GM23338 (cell line): Measurements from ENCODE around the gene MED28. TPM values are rescaled to one million over a fixed set of nuclear protein-coding genes. Genes with fewer than 3 reads are reported as not detected.

Experiments used
- ATAC-seq: fragments of 200-7000 bp; cut with Tn5 transposase; 3 replicates; pipeline ENCODE4 v1.9.1; 2020
- DNase-seq: peaks from one replicate; pipeline ENCODE4 v3.0.0-alpha.2; 2015; ENCODE audit warnings: low spot score
- H2AFZ ChIP-seq: fragments of 200-600 bp; sonication (generic); 2 replicates; pipeline ENCODE4 v1.8.0; 2016; ENCODE audit warnings: antibody characterized with exemption, mild to moderate bottlenecking, moderate library complexity
- H3F3A ChIP-seq: fragments of 200-600 bp; sonication (generic); replicated peaks from 2 replicates; pipeline ENCODE4 v1.8.0; 2017; ENCODE audit warnings: antibody characterized with exemption, mixed run types, low read depth
- H3K27ac ChIP-seq: fragments of 200-600 bp; sonication (generic); 2 replicates; pipeline ENCODE4 v1.6.1; 2016; ENCODE audit warnings: low read depth
- H3K27me3 ChIP-seq: fragments of 200-600 bp; sonication (generic); 2 replicates; pipeline ENCODE4 v1.8.0; 2016; ENCODE audit warnings: mild to moderate bottlenecking, mixed run types, moderate library complexity; ENCODE audit not compliant: insufficient read depth
- H3K36me3 ChIP-seq: fragments of 200-600 bp; sonication (generic); 2 replicates; pipeline ENCODE4 v1.8.0; 2016; ENCODE audit warnings: mild to moderate bottlenecking; ENCODE audit not compliant: insufficient read depth
- H3K4me1 ChIP-seq: fragments of 200-600 bp; sonication (generic); 2 replicates; pipeline ENCODE4 v1.8.0; 2016; ENCODE audit warnings: mild to moderate bottlenecking, moderate library complexity; ENCODE audit not compliant: insufficient read depth
- H3K4me2 ChIP-seq: fragments of 200-600 bp; sonication (generic); 2 replicates; pipeline ENCODE4 v1.7.1; 2017; ENCODE audit warnings: mixed run types
- H3K4me3 ChIP-seq: fragments of 200-600 bp; sonication (generic); 2 replicates; pipeline ENCODE4 v1.6.1; 2016; ENCODE audit warnings: mixed run types
- H3K79me2 ChIP-seq: fragments of 200-600 bp; sonication (generic); replicated peaks from 2 replicates; pipeline ENCODE4 v1.8.0; 2017; ENCODE audit warnings: mild to moderate bottlenecking; ENCODE audit not compliant: insufficient read depth
- H3K9me2 ChIP-seq: fragments of 200-600 bp; sonication (generic); 2 replicates; pipeline ENCODE4 v1.8.0; 2017; ENCODE audit not compliant: insufficient read depth
- H4K20me1 ChIP-seq: fragments of 200-600 bp; sonication (generic); replicated peaks from 2 replicates; pipeline ENCODE4 v1.8.0; 2017; ENCODE audit warnings: mild to moderate bottlenecking; ENCODE audit not compliant: insufficient read depth
- H3K27ac Mint-ChIP-seq: 2 replicates; pipeline ENCODE4 v1.8.0; 2020; ENCODE audit warnings: inconsistent platforms, mild to moderate bottlenecking, moderate library complexity, mixed read lengths
- H3K27me3 Mint-ChIP-seq: 3 replicates; pipeline ENCODE4 v1.8.0; 2022; ENCODE audit warnings: low read depth, mild to moderate bottlenecking, moderate library complexity, mixed read lengths, inconsistent platforms; ENCODE audit not compliant: insufficient read depth, poor library complexity
- H3K36me3 Mint-ChIP-seq: 3 replicates; pipeline ENCODE4 v1.8.0; 2021; ENCODE audit warnings: low read depth, mild to moderate bottlenecking, inconsistent platforms, moderate library complexity, mixed read lengths
- H3K4me1 Mint-ChIP-seq: 3 replicates; pipeline ENCODE4 v1.8.0; 2020; ENCODE audit warnings: mild to moderate bottlenecking, inconsistent platforms, mixed read lengths
- H3K4me3 Mint-ChIP-seq: 3 replicates; pipeline ENCODE4 v1.8.0; 2021; ENCODE audit warnings: moderate library complexity, mild to moderate bottlenecking, inconsistent platforms, mixed read lengths
- H3K9me3 Mint-ChIP-seq: 3 replicates; pipeline ENCODE4 v1.8.0; 2020; ENCODE audit warnings: moderate library complexity, mild to moderate bottlenecking, inconsistent platforms, mixed read lengths
- CREB1 ChIP-seq: fragments of 250-450 bp; sonication (Bioruptor Pico); IDR thresholded peaks from 2 replicates; pipeline ENCODE4 v1.5.0; 2020; ENCODE audit warnings: low read depth, mild to moderate bottlenecking, moderate library complexity
- EZH2 ChIP-seq: fragments of 200-600 bp; sonication (generic); IDR thresholded peaks from one replicate; pipeline ENCODE4 v1.8.0; 2017; ENCODE audit warnings: antibody characterized with exemption, mild to moderate bottlenecking, low read depth; ENCODE audit not compliant: unreplicated experiment
- EZH2phosphoT487 ChIP-seq: fragments of 200-600 bp; sonication (generic); IDR thresholded peaks from one replicate; pipeline ENCODE4 v1.8.1; 2018; ENCODE audit warnings: antibody characterized with exemption; ENCODE audit not compliant: unreplicated experiment
- JUNB ChIP-seq: IDR thresholded peaks from one replicate; pipeline ENCODE4 v1.6.1; 2016; ENCODE audit warnings: antibody characterized with exemption; ENCODE audit not compliant: unreplicated experiment
- NANOG ChIP-seq: IDR thresholded peaks from 2 replicates; pipeline ENCODE4 v1.6.1; 2016; ENCODE audit warnings: antibody characterized with exemption, borderline replicate concordance
- POLR2AphosphoS5 ChIP-seq: IDR thresholded peaks from 2 replicates; pipeline ENCODE4 v1.6.1; 2016; ENCODE audit warnings: antibody characterized with exemption, low read depth
- STAT1 ChIP-seq: IDR thresholded peaks from one replicate; pipeline ENCODE4 v1.6.1; 2016; ENCODE audit warnings: antibody characterized with exemption; ENCODE audit not compliant: unreplicated experiment
- ZNF114 ChIP-seq: fragments of 250-450 bp; sonication (Bioruptor Pico); IDR thresholded peaks from 2 replicates; pipeline ENCODE4 v1.5.0; 2020; ENCODE audit warnings: mild to moderate bottlenecking, moderate library complexity
- ZNF331 ChIP-seq: fragments of 250-450 bp; sonication (Bioruptor Pico); IDR thresholded peaks from 2 replicates; pipeline ENCODE4 v1.5.0; 2020; ENCODE audit warnings: low read depth, mild to moderate bottlenecking, moderate library complexity
- polyA plus RNA-seq: library from polyadenylated mRNA; unstranded; fragments of >200 nt; fragmentation: Nextera tagmentation; extraction: Ambion mirVana; gene quantifications from 2 replicates; pipeline ENCODE4 v1.2.1, GENCODE V29; 2016
- total RNA-seq: library from RNA; depleted of rRNA; stranded (reverse); fragments of >200 nt; shearing (Covaris generic); gene quantifications from 2 replicates; pipeline ENCODE4 v1.2.3, GENCODE V29; 2014
- TF ChIP-seq, protein P1 (sequence below), 2 experiments: fragments of 200-600 bp in 1 of 2; sonication (generic) in 1 of 2; conservative IDR thresholded peaks; 2 replicates each; pipeline versions ENCODE4 v1.5.1 to v1.6.1; 2016 to 2017; ENCODE audit warnings: antibody characterized with exemption in 2 of 2, low read depth in 2 of 2, mild to moderate bottlenecking in 2 of 2, moderate library complexity in 1 of 2
- TF ChIP-seq, protein P2 (sequence below): IDR thresholded peaks from 2 replicates; pipeline ENCODE4 v1.6.1; 2016; ENCODE audit warnings: antibody characterized with exemption
- TF ChIP-seq, protein P3 (sequence below): IDR thresholded peaks from one replicate; pipeline ENCODE4 v1.6.1; 2018; ENCODE audit warnings: antibody characterized with exemption; ENCODE audit not compliant: unreplicated experiment
- TF ChIP-seq, protein P4 (sequence below): fragments of 250-450 bp; sonication (Bioruptor Pico); IDR thresholded peaks from 2 replicates; pipeline ENCODE4 v1.5.0; 2020; ENCODE audit warnings: mild to moderate bottlenecking, moderate library complexity

The MED28 gene
- total and polyA plus RNA-seq, 2 experiments from 2014 or later: 24.0 to 60.9 TPM

DNA sequence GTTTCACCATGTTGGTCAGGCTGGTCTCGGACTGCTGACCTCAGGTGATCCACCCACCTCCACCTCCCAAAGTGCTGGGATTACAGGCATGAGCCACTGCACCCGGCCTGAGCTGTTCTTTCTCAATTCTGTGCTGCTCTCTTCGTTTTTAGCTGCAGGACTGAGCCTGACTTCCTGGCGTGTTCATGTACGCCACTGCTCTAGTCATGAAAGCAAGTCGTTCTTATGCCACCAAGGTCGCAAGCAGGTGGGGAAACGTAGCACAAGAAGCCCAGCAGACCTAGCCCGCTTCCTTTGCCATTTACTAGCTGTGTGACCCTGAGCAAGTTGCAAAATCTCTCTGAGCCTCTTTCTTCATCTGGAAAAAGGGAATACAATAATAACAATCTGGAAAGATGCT lies 43.4 kb downstream of the MED28 start:
- Histone ChIP-seq H3K4me1 (no peaks in the 10 kb centered on the region), H3K27ac (no peak overlapping the region), H3K36me3 (no peaks in the 10 kb centered on the region), H2AFZ (no peak overlapping the region), H3K9me2 (no peaks in the 10 kb centered on the region), H3K4me2 (no peak overlapping the region), H3K27me3 (no peaks in the 10 kb centered on the region), H3K4me3 (no peak overlapping the region), H4K20me1 (no peaks in the 10 kb centered on the region), H3K79me2 (no peaks in the 10 kb centered on the region), H3F3A (no peaks in the 10 kb centered on the region)
- Mint-ChIP-seq H3K9me3 (no peaks in the 10 kb centered on the region), H3K4me3 (no peak overlapping the region), H3K4me1 (no peaks in the 10 kb centered on the region), H3K27ac (no peak overlapping the region), H3K27me3 (peaks cover 9% of the 10 kb centered on the region), H3K36me3 (no peaks in the 10 kb centered on the region)
- no peak for DNase-seq
- TF ChIP-seq NANOG: no peak
- no peak for TF ChIP-seq POLR2AphosphoS5
- TF ChIP-seq JUNB: no peak
- TF ChIP-seq, protein P1, sequence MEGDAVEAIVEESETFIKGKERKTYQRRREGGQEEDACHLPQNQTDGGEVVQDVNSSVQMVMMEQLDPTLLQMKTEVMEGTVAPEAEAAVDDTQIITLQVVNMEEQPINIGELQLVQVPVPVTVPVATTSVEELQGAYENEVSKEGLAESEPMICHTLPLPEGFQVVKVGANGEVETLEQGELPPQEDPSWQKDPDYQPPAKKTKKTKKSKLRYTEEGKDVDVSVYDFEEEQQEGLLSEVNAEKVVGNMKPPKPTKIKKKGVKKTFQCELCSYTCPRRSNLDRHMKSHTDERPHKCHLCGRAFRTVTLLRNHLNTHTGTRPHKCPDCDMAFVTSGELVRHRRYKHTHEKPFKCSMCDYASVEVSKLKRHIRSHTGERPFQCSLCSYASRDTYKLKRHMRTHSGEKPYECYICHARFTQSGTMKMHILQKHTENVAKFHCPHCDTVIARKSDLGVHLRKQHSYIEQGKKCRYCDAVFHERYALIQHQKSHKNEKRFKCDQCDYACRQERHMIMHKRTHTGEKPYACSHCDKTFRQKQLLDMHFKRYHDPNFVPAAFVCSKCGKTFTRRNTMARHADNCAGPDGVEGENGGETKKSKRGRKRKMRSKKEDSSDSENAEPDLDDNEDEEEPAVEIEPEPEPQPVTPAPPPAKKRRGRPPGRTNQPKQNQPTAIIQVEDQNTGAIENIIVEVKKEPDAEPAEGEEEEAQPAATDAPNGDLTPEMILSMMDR (conservative IDR thresholded peaks at IDR 0.05; ENCODE audit: low read depth in 2 of 2): no peak
- TF ChIP-seq, protein P2, sequence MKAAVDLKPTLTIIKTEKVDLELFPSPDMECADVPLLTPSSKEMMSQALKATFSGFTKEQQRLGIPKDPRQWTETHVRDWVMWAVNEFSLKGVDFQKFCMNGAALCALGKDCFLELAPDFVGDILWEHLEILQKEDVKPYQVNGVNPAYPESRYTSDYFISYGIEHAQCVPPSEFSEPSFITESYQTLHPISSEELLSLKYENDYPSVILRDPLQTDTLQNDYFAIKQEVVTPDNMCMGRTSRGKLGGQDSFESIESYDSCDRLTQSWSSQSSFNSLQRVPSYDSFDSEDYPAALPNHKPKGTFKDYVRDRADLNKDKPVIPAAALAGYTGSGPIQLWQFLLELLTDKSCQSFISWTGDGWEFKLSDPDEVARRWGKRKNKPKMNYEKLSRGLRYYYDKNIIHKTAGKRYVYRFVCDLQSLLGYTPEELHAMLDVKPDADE: no peak
- TF ChIP-seq, protein P3, sequence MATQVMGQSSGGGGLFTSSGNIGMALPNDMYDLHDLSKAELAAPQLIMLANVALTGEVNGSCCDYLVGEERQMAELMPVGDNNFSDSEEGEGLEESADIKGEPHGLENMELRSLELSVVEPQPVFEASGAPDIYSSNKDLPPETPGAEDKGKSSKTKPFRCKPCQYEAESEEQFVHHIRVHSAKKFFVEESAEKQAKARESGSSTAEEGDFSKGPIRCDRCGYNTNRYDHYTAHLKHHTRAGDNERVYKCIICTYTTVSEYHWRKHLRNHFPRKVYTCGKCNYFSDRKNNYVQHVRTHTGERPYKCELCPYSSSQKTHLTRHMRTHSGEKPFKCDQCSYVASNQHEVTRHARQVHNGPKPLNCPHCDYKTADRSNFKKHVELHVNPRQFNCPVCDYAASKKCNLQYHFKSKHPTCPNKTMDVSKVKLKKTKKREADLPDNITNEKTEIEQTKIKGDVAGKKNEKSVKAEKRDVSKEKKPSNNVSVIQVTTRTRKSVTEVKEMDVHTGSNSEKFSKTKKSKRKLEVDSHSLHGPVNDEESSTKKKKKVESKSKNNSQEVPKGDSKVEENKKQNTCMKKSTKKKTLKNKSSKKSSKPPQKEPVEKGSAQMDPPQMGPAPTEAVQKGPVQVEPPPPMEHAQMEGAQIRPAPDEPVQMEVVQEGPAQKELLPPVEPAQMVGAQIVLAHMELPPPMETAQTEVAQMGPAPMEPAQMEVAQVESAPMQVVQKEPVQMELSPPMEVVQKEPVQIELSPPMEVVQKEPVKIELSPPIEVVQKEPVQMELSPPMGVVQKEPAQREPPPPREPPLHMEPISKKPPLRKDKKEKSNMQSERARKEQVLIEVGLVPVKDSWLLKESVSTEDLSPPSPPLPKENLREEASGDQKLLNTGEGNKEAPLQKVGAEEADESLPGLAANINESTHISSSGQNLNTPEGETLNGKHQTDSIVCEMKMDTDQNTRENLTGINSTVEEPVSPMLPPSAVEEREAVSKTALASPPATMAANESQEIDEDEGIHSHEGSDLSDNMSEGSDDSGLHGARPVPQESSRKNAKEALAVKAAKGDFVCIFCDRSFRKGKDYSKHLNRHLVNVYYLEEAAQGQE: no peak
- TF ChIP-seq ZNF331 (CRISPR knock-in tag): no peak
- TF ChIP-seq EZH2: no peak
- TF ChIP-seq, protein P4, sequence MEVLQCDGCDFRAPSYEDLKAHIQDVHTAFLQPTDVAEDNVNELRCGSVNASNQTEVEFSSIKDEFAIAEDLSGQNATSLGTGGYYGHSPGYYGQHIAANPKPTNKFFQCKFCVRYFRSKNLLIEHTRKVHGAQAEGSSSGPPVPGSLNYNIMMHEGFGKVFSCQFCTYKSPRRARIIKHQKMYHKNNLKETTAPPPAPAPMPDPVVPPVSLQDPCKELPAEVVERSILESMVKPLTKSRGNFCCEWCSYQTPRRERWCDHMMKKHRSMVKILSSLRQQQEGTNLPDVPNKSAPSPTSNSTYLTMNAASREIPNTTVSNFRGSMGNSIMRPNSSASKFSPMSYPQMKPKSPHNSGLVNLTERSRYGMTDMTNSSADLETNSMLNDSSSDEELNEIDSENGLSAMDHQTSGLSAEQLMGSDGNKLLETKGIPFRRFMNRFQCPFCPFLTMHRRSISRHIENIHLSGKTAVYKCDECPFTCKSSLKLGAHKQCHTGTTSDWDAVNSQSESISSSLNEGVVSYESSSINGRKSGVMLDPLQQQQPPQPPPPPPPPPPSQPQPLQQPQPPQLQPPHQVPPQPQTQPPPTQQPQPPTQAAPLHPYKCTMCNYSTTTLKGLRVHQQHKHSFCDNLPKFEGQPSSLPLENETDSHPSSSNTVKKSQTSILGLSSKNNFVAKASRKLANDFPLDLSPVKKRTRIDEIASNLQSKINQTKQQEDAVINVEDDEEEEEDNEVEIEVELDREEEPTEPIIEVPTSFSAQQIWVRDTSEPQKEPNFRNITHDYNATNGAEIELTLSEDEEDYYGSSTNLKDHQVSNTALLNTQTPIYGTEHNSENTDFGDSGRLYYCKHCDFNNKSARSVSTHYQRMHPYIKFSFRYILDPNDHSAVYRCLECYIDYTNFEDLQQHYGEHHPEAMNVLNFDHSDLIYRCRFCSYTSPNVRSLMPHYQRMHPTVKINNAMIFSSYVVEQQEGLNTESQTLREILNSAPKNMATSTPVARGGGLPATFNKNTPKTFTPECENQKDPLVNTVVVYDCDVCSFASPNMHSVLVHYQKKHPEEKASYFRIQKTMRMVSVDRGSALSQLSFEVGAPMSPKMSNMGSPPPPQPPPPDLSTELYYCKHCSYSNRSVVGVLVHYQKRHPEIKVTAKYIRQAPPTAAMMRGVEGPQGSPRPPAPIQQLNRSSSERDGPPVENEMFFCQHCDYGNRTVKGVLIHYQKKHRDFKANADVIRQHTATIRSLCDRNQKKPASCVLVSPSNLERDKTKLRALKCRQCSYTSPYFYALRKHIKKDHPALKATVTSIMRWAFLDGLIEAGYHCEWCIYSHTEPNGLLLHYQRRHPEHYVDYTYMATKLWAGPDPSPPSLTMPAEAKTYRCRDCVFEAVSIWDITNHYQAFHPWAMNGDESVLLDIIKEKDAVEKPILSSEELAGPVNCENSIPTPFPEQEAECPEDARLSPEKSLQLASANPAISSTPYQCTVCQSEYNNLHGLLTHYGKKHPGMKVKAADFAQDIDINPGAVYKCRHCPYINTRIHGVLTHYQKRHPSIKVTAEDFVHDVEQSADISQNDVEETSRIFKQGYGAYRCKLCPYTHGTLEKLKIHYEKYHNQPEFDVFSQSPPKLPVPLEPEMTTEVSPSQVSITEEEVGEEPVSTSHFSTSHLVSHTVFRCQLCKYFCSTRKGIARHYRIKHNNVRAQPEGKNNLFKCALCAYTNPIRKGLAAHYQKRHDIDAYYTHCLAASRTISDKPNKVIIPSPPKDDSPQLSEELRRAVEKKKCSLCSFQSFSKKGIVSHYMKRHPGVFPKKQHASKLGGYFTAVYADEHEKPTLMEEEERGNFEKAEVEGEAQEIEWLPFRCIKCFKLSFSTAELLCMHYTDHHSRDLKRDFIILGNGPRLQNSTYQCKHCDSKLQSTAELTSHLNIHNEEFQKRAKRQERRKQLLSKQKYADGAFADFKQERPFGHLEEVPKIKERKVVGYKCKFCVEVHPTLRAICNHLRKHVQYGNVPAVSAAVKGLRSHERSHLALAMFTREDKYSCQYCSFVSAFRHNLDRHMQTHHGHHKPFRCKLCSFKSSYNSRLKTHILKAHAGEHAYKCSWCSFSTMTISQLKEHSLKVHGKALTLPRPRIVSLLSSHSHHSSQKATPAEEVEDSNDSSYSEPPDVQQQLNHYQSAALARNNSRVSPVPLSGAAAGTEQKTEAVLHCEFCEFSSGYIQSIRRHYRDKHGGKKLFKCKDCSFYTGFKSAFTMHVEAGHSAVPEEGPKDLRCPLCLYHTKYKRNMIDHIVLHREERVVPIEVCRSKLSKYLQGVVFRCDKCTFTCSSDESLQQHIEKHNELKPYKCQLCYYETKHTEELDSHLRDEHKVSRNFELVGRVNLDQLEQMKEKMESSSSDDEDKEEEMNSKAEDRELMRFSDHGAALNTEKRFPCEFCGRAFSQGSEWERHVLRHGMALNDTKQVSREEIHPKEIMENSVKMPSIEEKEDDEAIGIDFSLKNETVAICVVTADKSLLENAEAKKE (CRISPR knock-in tag): no peak
- no peak for TF ChIP-seq EZH2phosphoT487
- TF ChIP-seq ZNF114: no peak
- no peak for TF ChIP-seq CREB1
- TF ChIP-seq STAT1: no peak
- no peak for ATAC-seq
